Natural killer cell (primary cell): ENCODE data around the gene RPL29. TPM values are rescaled to one million over a fixed set of nuclear protein-coding genes. Genes with fewer than 3 reads are reported as not detected.
A peak's percentile ranks its signal among the peaks of the same experiment; 100 is the strongest.
"Not testable (repeated sequence)": the region's sequence is repeated elsewhere in the genome, so short reads cannot be mapped to it uniquely, and the experiment has no call there.

Experiments
- ATAC-seq, 3 donors: fragments of 150-1000 bp in 2 of 3; fragments of 200-7000 bp in 1 of 3; cut with Tn5 transposase; 1 replicate in 1 of 3; 2 replicates in 2 of 3; pipeline ENCODE4 v1.10.0; 2021; ENCODE audit warnings: mild to moderate bottlenecking in 2 of 3, moderate library complexity in 2 of 3
- DNase-seq, 2 donors: peaks; one replicate each; pipeline versions ENCODE4 v3.0.0 to v3.0.0-alpha.2; 2013 to 2021; ENCODE audit warnings: mixed read lengths in 1 of 2
- H3K27ac ChIP-seq: one replicate; pipeline ENCODE4 v1.5.1; 2013; ENCODE audit warnings: mild to moderate bottlenecking, low read length
- H3K27me3 ChIP-seq: one replicate; pipeline ENCODE4 v1.6.1; 2013; ENCODE audit warnings: low read length; ENCODE audit not compliant: control insufficient read depth, insufficient read depth
- H3K36me3 ChIP-seq: one replicate; pipeline ENCODE4 v1.6.1; 2013; ENCODE audit warnings: low read length; ENCODE audit not compliant: control insufficient read depth, insufficient read depth
- H3K4me1 ChIP-seq: one replicate; pipeline ENCODE4 v1.6.1; 2013; ENCODE audit warnings: low read length; ENCODE audit not compliant: control insufficient read depth, insufficient read depth
- H3K4me3 ChIP-seq: one replicate; pipeline ENCODE4 v1.5.1; 2013; ENCODE audit warnings: low read length
- H3K9me3 ChIP-seq: one replicate; pipeline ENCODE4 v1.6.1; 2013; ENCODE audit warnings: low read length; ENCODE audit not compliant: control insufficient read depth, insufficient read depth
- H3K27ac Mint-ChIP-seq, 2 donors: one replicate each; pipeline ENCODE4 v1.8.0; 2022; ENCODE audit warnings: mild to moderate bottlenecking in 2 of 2, mixed read lengths in 2 of 2, moderate library complexity in 1 of 2
- H3K27me3 Mint-ChIP-seq, 2 donors: one replicate each; pipeline ENCODE4 v1.8.0; 2022; ENCODE audit warnings: low read depth in 2 of 2, mixed read lengths in 2 of 2
- H3K36me3 Mint-ChIP-seq: one replicate; pipeline ENCODE4 v1.8.0; 2022; ENCODE audit warnings: mixed read lengths
- H3K4me1 Mint-ChIP-seq, 2 donors: one replicate each; pipeline ENCODE4 v1.8.0; 2022; ENCODE audit warnings: mixed read lengths in 2 of 2
- H3K4me3 Mint-ChIP-seq: one replicate; pipeline ENCODE4 v1.8.0; 2022; ENCODE audit warnings: mild to moderate bottlenecking, moderate library complexity, mixed read lengths
- H3K9me3 Mint-ChIP-seq, 2 donors: one replicate each; pipeline ENCODE4 v1.8.0; 2022; ENCODE audit warnings: mixed read lengths in 2 of 2
- CTCF ChIP-seq: fragments of 200-600 bp; IDR thresholded peaks from one replicate; pipeline ENCODE4 v1.8.0; 2022; ENCODE audit warnings: antibody characterized with exemption
- WGBS: methylation state at CpG from one replicate; pipeline ENCODE4 v1.1.7; 2013; ENCODE audit warnings: missing lambda C conversion rate; ENCODE audit not compliant: insufficient coverage; 5-methylcytosine and 5-hydroxymethylcytosine counted together
- intact Hi-C: fragments of 100-400 bp; cut with micrococcal nuclease; formaldehyde crosslinking; loops from one replicate; pipeline ENCODE4 v1.14.2; 2022
- total RNA-seq, 4 donors: library from RNA; stranded (reverse); fragments of 120-200 nt in 1 of 4; gene quantifications; one replicate each; pipeline versions ENCODE4 v1.2.3 to v1.2.4, GENCODE V29; 2013 to 2022

The RPL29 gene
- total RNA-seq = 100 to 1,000 TPM; 486 to 819 (median 797) TPM
- 1,468 TPM for total RNA-seq (2013)

- H3K9me3 ChIP-seq = no peaks in the 10 kb centered on the region
- under 1% methylated on average over 40 of the region's 40 CpGs for WGBS
- H3K27me3 ChIP-seq = no peaks in the 10 kb centered on the region
- H3K36me3 Mint-ChIP-seq = no peaks in the 10 kb centered on the region
- H3K36me3 ChIP-seq = peaks cover 22% of the 10 kb centered on the region
- H3K27me3 Mint-ChIP-seq = peaks cover 0 to 4% of the 10 kb centered on the region in 2 donors
- peak within 1 kb of the TSS; percentile 100 for H3K4me3 Mint-ChIP-seq
- ATAC-seq = peak; percentile 97 to 98 (median 97)
- peak within 1 kb of the TSS; percentile 85 for H3K27ac ChIP-seq
- DNase-seq = peak; percentile 85 to 97
- TF ChIP-seq CTCF = no peak
- peaks cover 23 to 32% of the 10 kb centered on the region in 2 donors for H3K4me1 Mint-ChIP-seq
- intact Hi-C loops = loop anchor here (1.0 to 2.0 kb wide), 2 partner anchors 21 to 53 kb away; partner anchors contain the start of genes ABHD14A, ABHD14B and PARP3
- H3K27ac Mint-ChIP-seq = peak within 1 kb of the TSS; percentile 98 to 100
- peaks cover 20% of the 10 kb centered on the region for H3K4me1 ChIP-seq
- no peaks in the 10 kb centered on the region for H3K9me3 Mint-ChIP-seq
- peak within 1 kb of the TSS; percentile 91 for H3K4me3 ChIP-seq
Observed at GRCh38 chr3:51995346-51996163, at the start of gene RPL29. Gene RPL29 (minus strand): TSS chr3:51995895. CDS start chr3:51995461, 434 bp downstream.

GRCh38 chr3:52044869-52045619, 49.3 kb upstream of the RPL29 start:
- H3K9me3 Mint-ChIP-seq = no peaks in the 10 kb centered on the region
- intact Hi-C loops = no loop called here
- no peak overlapping the region for H3K27ac ChIP-seq
- no peaks in the 10 kb centered on the region for H3K9me3 ChIP-seq
- no peak for DNase-seq
- no peaks in the 10 kb centered on the region for H3K36me3 Mint-ChIP-seq
- no peak overlapping the region for H3K4me3 ChIP-seq
- TF ChIP-seq CTCF = no peak
- peaks cover 17% of the 10 kb centered on the region for H3K4me1 ChIP-seq
- no peaks in the 10 kb centered on the region for H3K27me3 ChIP-seq
- no peak overlapping the region for H3K4me3 Mint-ChIP-seq
- no peaks in the 10 kb centered on the region for H3K27me3 Mint-ChIP-seq
- WGBS = 92% methylated on average over 18 of the region's 18 CpGs
- peak overlapping the region in 1 of 2 donors; percentile 71 for H3K27ac Mint-ChIP-seq
- H3K4me1 Mint-ChIP-seq = peaks cover 10 to 13% of the 10 kb centered on the region in 2 donors
- peaks cover 18% of the 10 kb centered on the region for H3K36me3 ChIP-seq
- ATAC-seq = no peak

- Mint-ChIP-seq H3K36me3 (no peaks in the 10 kb centered on the region), H3K4me1 (peaks cover 4 to 5% of the 10 kb centered on the region in 2 donors), H3K27me3 (peaks cover 0 to 3% of the 10 kb centered on the region in 2 donors), H3K9me3 (no peaks in the 10 kb centered on the region), H3K27ac (no peak overlapping the region), H3K4me3 (no peak overlapping the region)
- no peak overlapping the region for H3K4me3 ChIP-seq
- intact Hi-C loops = no loop called here
- ATAC-seq (no peak), DNase-seq (no peak)
- TF ChIP-seq CTCF = no peak
- 88% methylated on average over 6 of the region's 6 CpGs for WGBS
- no peaks in the 10 kb centered on the region for H3K27me3 ChIP-seq
- H3K9me3 ChIP-seq = no peaks in the 10 kb centered on the region
- peaks cover 5% of the 10 kb centered on the region for H3K36me3 ChIP-seq
- peaks cover 6% of the 10 kb centered on the region for H3K4me1 ChIP-seq
- H3K27ac ChIP-seq = no peak overlapping the region
Observed at GRCh38 chr3:52043750-52044149, 48.1 kb upstream of the RPL29 start.

- DNase-seq = not testable (repeated sequence)
- 92% methylated on average over 1 of the region's 1 CpG for WGBS
Observed at GRCh38 chr3:52043039-52043438, 47.3 kb upstream of the RPL29 start.

More at GRCh38 chr3:52043039-52043438, 47.3 kb upstream of the RPL29 start:
- intact Hi-C loops, H3K27me3 Mint-ChIP-seq, H3K27ac ChIP-seq, H3K36me3 ChIP-seq, ATAC-seq, H3K4me3 Mint-ChIP-seq, H3K36me3 Mint-ChIP-seq, H3K27me3 ChIP-seq, H3K9me3 Mint-ChIP-seq, H3K4me3 ChIP-seq, H3K9me3 ChIP-seq, H3K27ac Mint-ChIP-seq, H3K4me1 Mint-ChIP-seq, H3K4me1 ChIP-seq: not testable (repeated sequence)
